Measurements from ENCODE around the gene NKAIN2. TPM values are rescaled to one million over a fixed set of nuclear protein-coding genes. Genes with fewer than 3 reads are reported as not detected.
"Not testable (repeated sequence)": the region's sequence is repeated elsewhere in the genome, so short reads cannot be mapped to it uniquely, and the experiment has no call there.

Gene NKAIN2
- total and polyA plus RNA-seq, 2 donors (not counting 3 experiments of a cell fraction or from before 2014, with no cell fraction given): 0.03 TPM; not detected in 1

DNA sequence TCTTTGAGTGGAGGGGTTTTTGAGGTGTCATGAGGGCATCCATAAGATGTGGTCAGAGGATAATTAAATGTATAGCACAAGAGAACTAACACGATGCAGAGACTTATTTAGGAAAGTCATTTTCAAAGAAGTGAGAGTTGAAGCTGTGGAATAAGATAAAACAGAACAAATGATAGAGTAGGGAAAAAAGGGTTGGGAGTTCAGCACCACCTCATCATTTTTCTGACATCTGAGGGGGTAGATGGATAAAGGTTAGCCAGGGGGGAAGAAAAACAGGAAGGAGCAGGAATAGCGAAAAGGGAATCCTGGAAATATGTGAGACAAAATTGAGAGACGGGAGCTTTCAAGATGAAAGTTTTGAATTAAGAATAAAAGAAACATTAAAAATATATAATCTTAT lies 434.2 kb downstream of the NKAIN2 start:
- Histone ChIP-seq H3K36me3 (ENCODE audit: control insufficient read depth in 2 of 2, extremely low read depth in 1 of 2, insufficient read depth in 2 of 2, low read length in 2 of 2) (no peaks in the 10 kb centered on the region), H3K27ac (ENCODE audit: insufficient read depth, low read depth, low read length) (no peak overlapping the region), H3K4me2 (ENCODE audit: insufficient read depth, low read length) (no peak overlapping the region), H3K9me1 (replicated peaks; ENCODE audit: control insufficient read depth, extremely low read depth, insufficient read depth, low read length) (no peaks in the 10 kb centered on the region), H3K4me1 (ENCODE audit: control insufficient read depth, extremely low read depth, insufficient read depth, low read length) (no peaks in the 10 kb centered on the region), H4K20me1 (replicated peaks; ENCODE audit: control insufficient read depth, extremely low read depth, insufficient read depth, low read length) (no peaks in the 10 kb centered on the region), H2AFZ (ENCODE audit: low read depth, low read length) (no peak overlapping the region), H3K9me3 (replicated peaks; ENCODE audit: control insufficient read depth, insufficient read depth, low read length) (no peaks in the 10 kb centered on the region), H3K27me3 (ENCODE audit: control insufficient read depth in 2 of 2, insufficient read depth in 2 of 2, low read length in 2 of 2) (no peaks in the 10 kb centered on the region), H3K9ac (replicated peaks; ENCODE audit: extremely low read depth, insufficient read depth, low read length) (no peak overlapping the region), H3K4me3 (replicated peaks in 1 of 3; ENCODE audit: insufficient read depth in 1 of 3, low read depth in 1 of 3, low read length in 3 of 3) (no peak overlapping the region), H3K79me2 (ENCODE audit: control insufficient read depth, insufficient read depth, low read length) (no peaks in the 10 kb centered on the region)
- FAIRE-seq: no peak
- TF ChIP-seq POLR2A (IDR thresholded peaks at IDR 0.05; ENCODE audit: low read depth, low read length): no peak
- TF ChIP-seq, protein P1, sequence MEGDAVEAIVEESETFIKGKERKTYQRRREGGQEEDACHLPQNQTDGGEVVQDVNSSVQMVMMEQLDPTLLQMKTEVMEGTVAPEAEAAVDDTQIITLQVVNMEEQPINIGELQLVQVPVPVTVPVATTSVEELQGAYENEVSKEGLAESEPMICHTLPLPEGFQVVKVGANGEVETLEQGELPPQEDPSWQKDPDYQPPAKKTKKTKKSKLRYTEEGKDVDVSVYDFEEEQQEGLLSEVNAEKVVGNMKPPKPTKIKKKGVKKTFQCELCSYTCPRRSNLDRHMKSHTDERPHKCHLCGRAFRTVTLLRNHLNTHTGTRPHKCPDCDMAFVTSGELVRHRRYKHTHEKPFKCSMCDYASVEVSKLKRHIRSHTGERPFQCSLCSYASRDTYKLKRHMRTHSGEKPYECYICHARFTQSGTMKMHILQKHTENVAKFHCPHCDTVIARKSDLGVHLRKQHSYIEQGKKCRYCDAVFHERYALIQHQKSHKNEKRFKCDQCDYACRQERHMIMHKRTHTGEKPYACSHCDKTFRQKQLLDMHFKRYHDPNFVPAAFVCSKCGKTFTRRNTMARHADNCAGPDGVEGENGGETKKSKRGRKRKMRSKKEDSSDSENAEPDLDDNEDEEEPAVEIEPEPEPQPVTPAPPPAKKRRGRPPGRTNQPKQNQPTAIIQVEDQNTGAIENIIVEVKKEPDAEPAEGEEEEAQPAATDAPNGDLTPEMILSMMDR (IDR thresholded peaks at IDR 0.05; ENCODE audit: extremely low read depth in 1 of 2, insufficient read depth in 1 of 2, low read depth in 1 of 2, low read length in 2 of 2): no peak
- no peak for TF ChIP-seq JUN (IDR thresholded peaks at IDR 0.05; ENCODE audit: borderline replicate concordance, insufficient read depth, insufficient read length, low read depth)
- TF ChIP-seq FOS (IDR thresholded peaks at IDR 0.05; ENCODE audit: borderline replicate concordance, insufficient read depth, low read length): no peak
- no peak for TF ChIP-seq EZH2 (IDR thresholded peaks at IDR 0.05; ENCODE audit: borderline replicate concordance, low read depth, low read length, severe bottlenecking)
- TF ChIP-seq MYC (IDR thresholded peaks at IDR 0.05; ENCODE audit: low read depth, low read length): no peak
- TF ChIP-seq POLR2AphosphoS5 (IDR thresholded peaks at IDR 0.05; ENCODE audit: insufficient read depth, low read depth, low read length): no peak
- TF ChIP-seq, protein P2, sequence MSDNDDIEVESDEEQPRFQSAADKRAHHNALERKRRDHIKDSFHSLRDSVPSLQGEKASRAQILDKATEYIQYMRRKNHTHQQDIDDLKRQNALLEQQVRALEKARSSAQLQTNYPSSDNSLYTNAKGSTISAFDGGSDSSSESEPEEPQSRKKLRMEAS (IDR thresholded peaks at IDR 0.05; ENCODE audit: insufficient read depth, insufficient read length): no peak
- no peak for TF ChIP-seq GATA2 (IDR thresholded peaks at IDR 0.05; ENCODE audit: insufficient read depth, insufficient read length, low read depth, low read length)
- no peak for DNase-seq (ENCODE audit: low read depth, low spot score)
- BruUV-seq (replicated peaks): no TSS peak
- CTCF ChIA-PET: interaction anchor here (0.9 kb wide), 1 partner anchor 12 kb away, joined by 3 read pairs; no protein-coding TSS in a partner anchor
- intact Hi-C loops (cut with micrococcal nuclease) (no loop called here), dilution Hi-C loops (cut with MboI; ENCODE audit: extremely low pct_ligation_motif_present, low sequenced_read_pairs) (no loop called here)
- POLR2A ChIA-PET: no interaction called here

DNA sequence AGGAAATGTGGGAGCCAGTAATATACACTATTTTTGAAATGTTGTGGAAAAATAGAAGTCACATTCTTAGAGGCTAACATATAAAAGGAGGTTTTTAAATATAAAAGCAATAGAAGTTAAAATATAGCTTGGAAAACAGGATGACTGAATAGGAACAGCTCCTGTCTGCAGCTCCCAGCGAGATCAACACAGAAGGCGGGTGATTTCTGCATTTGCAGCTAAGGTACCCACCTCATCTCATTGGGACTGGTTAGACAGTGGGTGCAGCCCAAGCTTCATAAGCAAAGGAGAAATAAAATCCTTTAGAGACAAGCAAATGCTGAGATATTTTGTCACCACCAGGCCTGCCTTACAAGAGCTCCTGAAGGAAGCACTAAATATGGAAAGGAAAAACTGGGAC lies 434.7 kb downstream of the NKAIN2 start:
- POLR2A ChIA-PET: not testable (repeated sequence)

More for the DNA sequence above, 434.7 kb downstream of the NKAIN2 start:
- H3K9ac ChIP-seq (replicated peaks; ENCODE audit: extremely low read depth, insufficient read depth, low read length); dilution Hi-C loops (cut with MboI; ENCODE audit: extremely low pct_ligation_motif_present, low sequenced_read_pairs); FAIRE-seq; intact Hi-C loops (cut with micrococcal nuclease); H2AFZ ChIP-seq (ENCODE audit: low read depth, low read length); H3K4me3 ChIP-seq (replicated peaks in 1 of 3; ENCODE audit: insufficient read depth in 1 of 3, low read depth in 1 of 3, low read length in 3 of 3); H3K79me2 ChIP-seq (ENCODE audit: control insufficient read depth, insufficient read depth, low read length); H3K27ac ChIP-seq (ENCODE audit: insufficient read depth, low read depth, low read length); H3K36me3 ChIP-seq (ENCODE audit: control insufficient read depth in 2 of 2, extremely low read depth in 1 of 2, insufficient read depth in 2 of 2, low read length in 2 of 2); H3K4me2 ChIP-seq (ENCODE audit: insufficient read depth, low read length); H3K4me1 ChIP-seq (ENCODE audit: control insufficient read depth, extremely low read depth, insufficient read depth, low read length); BruUV-seq (replicated peaks); H3K9me1 ChIP-seq (replicated peaks; ENCODE audit: control insufficient read depth, extremely low read depth, insufficient read depth, low read length); H3K9me3 ChIP-seq (replicated peaks; ENCODE audit: control insufficient read depth, insufficient read depth, low read length); H4K20me1 ChIP-seq (replicated peaks; ENCODE audit: control insufficient read depth, extremely low read depth, insufficient read depth, low read length); H3K27me3 ChIP-seq (ENCODE audit: control insufficient read depth in 2 of 2, insufficient read depth in 2 of 2, low read length in 2 of 2); DNase-seq (ENCODE audit: low read depth, low spot score): not testable (repeated sequence)
- CTCF ChIA-PET: interaction anchor here (0.6 to 0.9 kb wide), 2 partner anchors 12 to 29 kb away, joined by 3 read pairs; no protein-coding TSS in a partner anchor
